Gastroesophageal sphincter (tissue), 3 donors: ENCODE results near the gene DDX53.

Experiments used
- CTCF ChIP-seq, 4 experiments: fragments of 200-600 bp in 2 of 4; fragments of 450-650 bp in 2 of 4; sonication (generic) in 1 of 4; IDR thresholded peaks; one replicate each; pipeline ENCODE4 v1.5.1; 2017 to 2019; ENCODE audit warnings: antibody characterized with exemption in 4 of 4, mild to moderate bottlenecking in 2 of 4, moderate library complexity in 2 of 4
- EP300 ChIP-seq: sonication (generic); formaldehyde crosslinking; IDR thresholded peaks from one replicate; pipeline ENCODE4 v1.6.1; 2017; ENCODE audit warnings: antibody characterized with exemption, mild to moderate bottlenecking
- POLR2A ChIP-seq, 2 donors: fragments of 450-650 bp; IDR thresholded peaks; one replicate each; pipeline ENCODE4 v1.6.1; 2017; ENCODE audit warnings: antibody characterized with exemption in 2 of 2, mild to moderate bottlenecking in 2 of 2, moderate library complexity in 1 of 2
- POLR2AphosphoS5 ChIP-seq: sonication (generic); formaldehyde crosslinking; IDR thresholded peaks from one replicate; pipeline ENCODE4 v1.6.1; 2017; ENCODE audit warnings: antibody characterized with exemption

- TF ChIP-seq CTCF (IDR thresholded peaks at IDR 0.05) (no peak), POLR2A (IDR thresholded peaks at IDR 0.05) (no peak), POLR2AphosphoS5 (no peak), EP300 (no peak)
Observed at GRCh38 chrX:22974616-22975015, 25.1 kb upstream of the DDX53 start.
